CD4-positive, alpha-beta T cell (primary cell): ENCODE data around the gene KIAA1328. TPM values are rescaled to one million over a fixed set of nuclear protein-coding genes. Genes with fewer than 3 reads are reported as not detected.

Experiments
- ATAC-seq: fragments of 200-7000 bp; cut with Tn5 transposase; one replicate; pipeline ENCODE4 v1.10.0; 2022; ENCODE audit warnings: mild to moderate bottlenecking; ENCODE audit not compliant: poor library complexity
- CTCF ChIA-PET: fragments of 350-600 bp; sonication (Branson Sonifier 250); formaldehyde crosslinking; loops from one replicate; lab custom pipeline; 2021; ENCODE audit warnings: antibody characterized with exemption, inconsistent platforms; lab: Charles Lee
- POLR2A ChIA-PET: fragments of 350-600 bp; sonication (Branson Sonifier 250); formaldehyde crosslinking; loops from one replicate; lab custom pipeline; 2021; ENCODE audit warnings: antibody characterized with exemption, inconsistent platforms; lab: Charles Lee
- DNase-seq, 14 experiments: peaks; one replicate each; pipeline ENCODE4 v3.0.0-alpha.2; 2013 to 2020; ENCODE audit warnings: mixed read lengths in 2 of 14
- H3K27ac ChIP-seq, 2 donors: one replicate each; pipeline versions ENCODE4 v1.5.1 to v1.7.0; 2013; ENCODE audit warnings: low read length in 2 of 2, low read depth in 1 of 2, mild to moderate bottlenecking in 1 of 2
- H3K27me3 ChIP-seq, 2 experiments: 1 replicate in 1 of 2; 2 replicates in 1 of 2; pipeline versions ENCODE4 v1.6.1 to v1.7.0; 2013; ENCODE audit warnings: low read length in 2 of 2, control low read depth in 1 of 2, mild to moderate bottlenecking in 1 of 2, moderate library complexity in 1 of 2; ENCODE audit not compliant: insufficient read depth in 2 of 2, control insufficient read depth in 1 of 2
- H3K36me3 ChIP-seq: one replicate; pipeline ENCODE4 v1.6.1; 2013; ENCODE audit warnings: low read length, control low read depth; ENCODE audit not compliant: insufficient read depth
- H3K4me1 ChIP-seq: one replicate; pipeline ENCODE4 v1.6.1; 2013; ENCODE audit warnings: low read length, control low read depth; ENCODE audit not compliant: insufficient read depth
- H3K4me3 ChIP-seq: one replicate; pipeline ENCODE4 v1.5.1; 2013; ENCODE audit warnings: mild to moderate bottlenecking, low read length, moderate library complexity
- H3K9me3 ChIP-seq, 2 experiments: 1 replicate in 1 of 2; 2 replicates in 1 of 2; pipeline versions ENCODE4 v1.6.1 to v1.7.0; 2013; ENCODE audit warnings: low read length in 2 of 2, mild to moderate bottlenecking in 2 of 2, control low read depth in 1 of 2, moderate library complexity in 1 of 2; ENCODE audit not compliant: control insufficient read depth in 1 of 2, insufficient read depth in 1 of 2
- H3K27ac Mint-ChIP-seq: one replicate; pipeline ENCODE4 v1.8.0; 2020; ENCODE audit warnings: mixed read lengths
- H3K27me3 Mint-ChIP-seq: one replicate; pipeline ENCODE4 v1.8.0; 2021; ENCODE audit warnings: mixed read lengths
- H3K36me3 Mint-ChIP-seq: one replicate; pipeline ENCODE4 v1.8.0; 2021; ENCODE audit warnings: low read depth, mixed read lengths
- H3K4me1 Mint-ChIP-seq: one replicate; pipeline ENCODE4 v1.8.0; 2021; ENCODE audit warnings: low read depth, mixed read lengths
- H3K4me3 Mint-ChIP-seq: one replicate; pipeline ENCODE4 v1.8.0; 2020; ENCODE audit warnings: mild to moderate bottlenecking, mixed read lengths
- H3K9me3 Mint-ChIP-seq: one replicate; pipeline ENCODE4 v1.8.0; 2020; ENCODE audit warnings: mixed read lengths
- intact Hi-C, 2 experiments: fragments of 100-400 bp; cut with DNase I in 1 of 2; cut with micrococcal nuclease in 1 of 2; formaldehyde crosslinking; loops; one replicate each; pipeline versions ENCODE4 v1.15.1 to v1.9.0; 2023 to 2025; cut with DNase I, micrococcal nuclease
- total RNA-seq, 174 experiments: library from RNA in 2 of 174; stranded (reverse) in 2 of 174; gene quantifications; one replicate each; pipeline ENCODE4 v1.2.3 and lab custom pipeline; 2021 to 2026
- TF ChIP-seq, protein P1 (sequence below): fragments of 200-600 bp; IDR thresholded peaks from one replicate; pipeline ENCODE4 v1.8.0; 2022; ENCODE audit warnings: antibody characterized with exemption, mild to moderate bottlenecking

Gene KIAA1328
- total RNA-seq, 2 experiments from 2014 or later, result 8.7 to 9.4 TPM

DNA sequence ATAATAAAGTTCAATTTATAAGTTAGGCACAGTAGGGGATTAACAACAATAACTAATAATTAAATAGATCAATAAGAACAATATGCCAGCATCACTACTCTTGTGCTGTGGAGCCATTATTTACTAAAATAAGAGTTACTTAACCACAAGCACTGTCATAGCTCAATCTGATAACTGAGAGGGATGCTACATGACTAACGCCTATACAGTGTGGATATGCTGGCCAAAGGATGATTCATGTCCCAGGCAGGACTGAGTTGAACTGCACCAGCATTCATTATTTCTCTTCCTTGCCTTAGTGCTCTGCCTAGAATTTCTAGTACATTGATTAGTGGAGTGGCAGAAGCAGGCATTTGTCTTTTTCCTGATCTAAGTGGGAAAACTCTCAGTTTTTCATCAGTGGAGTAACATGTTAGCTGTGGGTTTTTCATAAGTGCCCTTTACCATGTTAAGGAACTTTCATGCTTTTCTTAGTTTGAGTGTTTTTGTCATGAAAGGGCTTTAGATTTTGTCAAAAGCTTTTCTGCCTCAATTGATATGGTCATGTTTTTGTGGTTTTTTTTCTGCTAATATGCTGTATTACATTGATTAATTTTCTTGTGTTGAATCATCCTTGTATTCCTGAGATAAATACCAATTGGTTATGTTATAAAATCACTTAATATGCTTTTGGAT lies 21.7 kb downstream of the KIAA1328 start:
- Histone ChIP-seq H3K9me3 (peaks cover 0 to 10% of the 10 kb centered on the region in 2 experiments), H3K36me3 (peaks cover 7% of the 10 kb centered on the region), H3K4me1 (no peaks in the 10 kb centered on the region), H3K4me3 (no peak overlapping the region), H3K27ac (no peak overlapping the region), H3K27me3 (no peaks in the 10 kb centered on the region)
- DNase-seq (no peak), ATAC-seq (no peak)
- Mint-ChIP-seq H3K4me3 (no peak overlapping the region), H3K27me3 (no peaks in the 10 kb centered on the region), H3K36me3 (peaks cover 69% of the 10 kb centered on the region), H3K9me3 (peaks cover 3% of the 10 kb centered on the region), H3K4me1 (no peaks in the 10 kb centered on the region), H3K27ac (no peak overlapping the region)
- TF ChIP-seq, protein P1, sequence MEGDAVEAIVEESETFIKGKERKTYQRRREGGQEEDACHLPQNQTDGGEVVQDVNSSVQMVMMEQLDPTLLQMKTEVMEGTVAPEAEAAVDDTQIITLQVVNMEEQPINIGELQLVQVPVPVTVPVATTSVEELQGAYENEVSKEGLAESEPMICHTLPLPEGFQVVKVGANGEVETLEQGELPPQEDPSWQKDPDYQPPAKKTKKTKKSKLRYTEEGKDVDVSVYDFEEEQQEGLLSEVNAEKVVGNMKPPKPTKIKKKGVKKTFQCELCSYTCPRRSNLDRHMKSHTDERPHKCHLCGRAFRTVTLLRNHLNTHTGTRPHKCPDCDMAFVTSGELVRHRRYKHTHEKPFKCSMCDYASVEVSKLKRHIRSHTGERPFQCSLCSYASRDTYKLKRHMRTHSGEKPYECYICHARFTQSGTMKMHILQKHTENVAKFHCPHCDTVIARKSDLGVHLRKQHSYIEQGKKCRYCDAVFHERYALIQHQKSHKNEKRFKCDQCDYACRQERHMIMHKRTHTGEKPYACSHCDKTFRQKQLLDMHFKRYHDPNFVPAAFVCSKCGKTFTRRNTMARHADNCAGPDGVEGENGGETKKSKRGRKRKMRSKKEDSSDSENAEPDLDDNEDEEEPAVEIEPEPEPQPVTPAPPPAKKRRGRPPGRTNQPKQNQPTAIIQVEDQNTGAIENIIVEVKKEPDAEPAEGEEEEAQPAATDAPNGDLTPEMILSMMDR, result no peak
- POLR2A ChIA-PET, result no interaction called here
- CTCF ChIA-PET, result no interaction called here
- intact Hi-C loops, result no loop called here

GRCh38 chr18:36851202-36851590 lies 22.3 kb downstream of the KIAA1328 start:
- DNase-seq (no peak), ATAC-seq (no peak)
- no peak overlapping the region for H3K27ac Mint-ChIP-seq
- TF ChIP-seq, protein P1, result no peak
- ChIA-PET POLR2A (no interaction called here), CTCF (no interaction called here)
- H3K27ac ChIP-seq, result no peak overlapping the region
- intact Hi-C loops, result no loop called here
- H3K4me3 ChIP-seq, result no peak overlapping the region
- H3K27me3 Mint-ChIP-seq, result no peaks in the 10 kb centered on the region
- peaks cover 3% of the 10 kb centered on the region for H3K9me3 Mint-ChIP-seq
- peaks cover 0 to 10% of the 10 kb centered on the region in 2 experiments for H3K9me3 ChIP-seq
- no peaks in the 10 kb centered on the region for H3K4me1 Mint-ChIP-seq
- no peak overlapping the region for H3K4me3 Mint-ChIP-seq
- H3K36me3 ChIP-seq, result peaks cover 7% of the 10 kb centered on the region
- H3K36me3 Mint-ChIP-seq, result peaks cover 74% of the 10 kb centered on the region
- H3K27me3 ChIP-seq, result no peaks in the 10 kb centered on the region
- H3K4me1 ChIP-seq, result no peaks in the 10 kb centered on the region

DNA sequence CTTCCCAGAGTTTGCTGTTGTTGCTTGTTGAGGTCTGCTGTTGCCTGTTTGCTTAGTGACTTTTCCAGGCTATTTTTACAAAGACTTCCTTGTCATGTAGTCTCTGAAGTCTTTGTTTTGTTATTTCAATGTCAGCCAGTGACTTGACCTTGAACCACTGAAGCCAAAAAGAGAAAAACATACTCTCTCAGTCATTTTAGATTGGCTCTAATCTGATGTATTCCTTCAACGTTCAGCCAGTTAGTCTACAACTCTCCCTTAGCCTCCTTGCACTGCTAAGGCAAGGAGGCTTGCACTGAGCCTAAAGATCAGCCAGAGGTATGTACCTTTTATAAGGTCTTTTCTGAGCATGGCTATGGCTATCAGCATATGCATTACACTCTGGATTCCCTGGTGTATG lies 27.9 kb downstream of the KIAA1328 start:
- ChIA-PET POLR2A (no interaction called here), CTCF (no interaction called here)
- intact Hi-C loops, result no loop called here
- H3K9me3 Mint-ChIP-seq, result no peaks in the 10 kb centered on the region
- H3K27me3 Mint-ChIP-seq, result no peaks in the 10 kb centered on the region
- no peaks in the 10 kb centered on the region for H3K27me3 ChIP-seq
- H3K4me3 ChIP-seq, result no peak overlapping the region
- DNase-seq (no peak), ATAC-seq (no peak)
- H3K9me3 ChIP-seq, result peaks cover 0 to 9% of the 10 kb centered on the region in 2 experiments
- no peaks in the 10 kb centered on the region for H3K4me1 Mint-ChIP-seq
- no peak overlapping the region for H3K27ac Mint-ChIP-seq
- peaks cover 12% of the 10 kb centered on the region for H3K36me3 ChIP-seq
- H3K4me1 ChIP-seq, result no peaks in the 10 kb centered on the region
- TF ChIP-seq, protein P1, result no peak
- H3K36me3 Mint-ChIP-seq, result peaks cover 60% of the 10 kb centered on the region
- no peak overlapping the region for H3K4me3 Mint-ChIP-seq
- no peak overlapping the region for H3K27ac ChIP-seq
